ENCODE measurements around the gene FOXD2.
A peak's percentile ranks its signal among the peaks of the same experiment; 100 is the strongest.

Gene FOXD2

GRCh38 chr1:47424336-47424982 lies 13.4 kb upstream of the FOXD2 start:
- Mint-ChIP-seq H3K9me3 (no peaks in the 10 kb centered on the region), H3K36me3 (ENCODE audit: low read depth) (peaks cover 15% of the 10 kb centered on the region), H3K4me1 (ENCODE audit: low read depth) (peaks cover 27% of the 10 kb centered on the region), H3K4me3 (no peak overlapping the region), H3K27ac (no peak overlapping the region), H3K27me3 (peaks cover 50% of the 10 kb centered on the region)
- intact Hi-C loops (cut with micrococcal nuclease) = loop anchor here (1.0 kb wide), 1 partner anchor 36 kb away; no protein-coding TSS in a partner anchor

GRCh38 chr1:47431534-47431933 lies 6.3 kb upstream of the FOXD2 start:
- Mint-ChIP-seq H3K9me3 (no peaks in the 10 kb centered on the region), H3K36me3 (ENCODE audit: low read depth) (peaks cover 57% of the 10 kb centered on the region), H3K27ac (peak overlapping the region; percentile 87), H3K4me3 (no peak overlapping the region), H3K27me3 (peaks cover 57% of the 10 kb centered on the region), H3K4me1 (ENCODE audit: low read depth) (peaks cover 64% of the 10 kb centered on the region)
- intact Hi-C loops (cut with micrococcal nuclease) = loop anchor here (10.0 kb wide), 1 partner anchor 97 kb away; the partner anchor contains the start of gene CMPK1

GRCh38 chr1:47432071-47433036 lies 5.5 kb upstream of the FOXD2 start:
- Mint-ChIP-seq H3K9me3 (no peaks in the 10 kb centered on the region), H3K36me3 (ENCODE audit: low read depth) (peaks cover 55% of the 10 kb centered on the region), H3K4me1 (ENCODE audit: low read depth) (peaks cover 63% of the 10 kb centered on the region), H3K27ac (peak overlapping the region; percentile 87), H3K4me3 (peak overlapping the region; percentile 64), H3K27me3 (peaks cover 51% of the 10 kb centered on the region)
- intact Hi-C loops (cut with micrococcal nuclease) = loop anchor here (1.0 to 10.0 kb wide), 2 partner anchors 98 to 278 kb away; partner anchors contain the start of gene CMPK1

- Mint-ChIP-seq H3K27ac (peak overlapping the region; percentile 87), H3K9me3 (no peaks in the 10 kb centered on the region), H3K4me1 (ENCODE audit: low read depth) (peaks cover 60% of the 10 kb centered on the region), H3K27me3 (peaks cover 48% of the 10 kb centered on the region), H3K36me3 (ENCODE audit: low read depth) (peaks cover 50% of the 10 kb centered on the region), H3K4me3 (peak overlapping the region; percentile 64)
- intact Hi-C loops (cut with micrococcal nuclease) = loop anchor here (10.0 kb wide), 1 partner anchor 98 kb away; the partner anchor contains the start of gene CMPK1
These were observed 4.8 kb upstream of the FOXD2 start for GRCh38 chr1:47433037-47433421.

- peak overlapping the region; percentile 64 for H3K4me3 Mint-ChIP-seq
- H3K36me3 Mint-ChIP-seq (ENCODE audit: low read depth) = peaks cover 50% of the 10 kb centered on the region
- intact Hi-C loops (cut with micrococcal nuclease) = loop anchor here (10.0 kb wide), 1 partner anchor 99 kb away; the partner anchor contains the start of gene CMPK1
- H3K27me3 Mint-ChIP-seq = peaks cover 50% of the 10 kb centered on the region
- no peaks in the 10 kb centered on the region for H3K9me3 Mint-ChIP-seq
- peak overlapping the region; percentile 87 for H3K27ac Mint-ChIP-seq
- H3K4me1 Mint-ChIP-seq (ENCODE audit: low read depth) = peaks cover 60% of the 10 kb centered on the region
These were observed 4.3 kb upstream of the FOXD2 start for GRCh38 chr1:47433477-47434050.

GRCh38 chr1:47434051-47434842 lies 3.6 kb upstream of the FOXD2 start:
- Mint-ChIP-seq H3K4me3 (peak overlapping the region; percentile 64), H3K27ac (peak overlapping the region; percentile 87), H3K27me3 (peaks cover 51% of the 10 kb centered on the region), H3K4me1 (ENCODE audit: low read depth) (peaks cover 60% of the 10 kb centered on the region), H3K9me3 (no peaks in the 10 kb centered on the region), H3K36me3 (ENCODE audit: low read depth) (peaks cover 50% of the 10 kb centered on the region)
- intact Hi-C loops (cut with micrococcal nuclease) = loop anchor here (10.0 kb wide), 1 partner anchor 99 kb away; the partner anchor contains the start of gene CMPK1

GRCh38 chr1:47435506-47436303 lies 2.1 kb upstream of the FOXD2 start:
- H3K4me1 Mint-ChIP-seq (ENCODE audit: low read depth) = peaks cover 60% of the 10 kb centered on the region
- peaks cover 50% of the 10 kb centered on the region for H3K36me3 Mint-ChIP-seq (ENCODE audit: low read depth)
- intact Hi-C loops (cut with micrococcal nuclease) = loop anchor here (5.0 to 10.0 kb wide), 2 partner anchors 48 to 101 kb away; partner anchors contain the start of gene CMPK1
- H3K27ac Mint-ChIP-seq = peak overlapping the region; percentile 87
- H3K4me3 Mint-ChIP-seq = peak overlapping the region; percentile 95
- no peaks in the 10 kb centered on the region for H3K9me3 Mint-ChIP-seq
- H3K27me3 Mint-ChIP-seq = peaks cover 48% of the 10 kb centered on the region

GRCh38 chr1:47436304-47436978 lies 1.4 kb upstream of the FOXD2 start:
- Mint-ChIP-seq H3K27me3 (peaks cover 44% of the 10 kb centered on the region), H3K4me3 (peak overlapping the region; percentile 95), H3K4me1 (ENCODE audit: low read depth) (peaks cover 53% of the 10 kb centered on the region), H3K36me3 (ENCODE audit: low read depth) (peaks cover 44% of the 10 kb centered on the region), H3K9me3 (no peaks in the 10 kb centered on the region), H3K27ac (peak overlapping the region; percentile 89)
- intact Hi-C loops (cut with micrococcal nuclease) = loop anchor here (5.0 to 10.0 kb wide), 2 partner anchors 49 to 102 kb away; partner anchors contain the start of gene CMPK1

GRCh38 chr1:47436979-47437446 lies 831 bp upstream of the FOXD2 start:
- Mint-ChIP-seq H3K27me3 (peaks cover 44% of the 10 kb centered on the region), H3K4me1 (ENCODE audit: low read depth) (peaks cover 47% of the 10 kb centered on the region), H3K4me3 (peak overlapping the region; percentile 95), H3K27ac (peak overlapping the region; percentile 89), H3K36me3 (ENCODE audit: low read depth) (peaks cover 44% of the 10 kb centered on the region), H3K9me3 (no peaks in the 10 kb centered on the region)
- intact Hi-C loops (cut with micrococcal nuclease) = loop anchor here (5.0 to 10.0 kb wide), 2 partner anchors 50 to 102 kb away; partner anchors contain the start of gene CMPK1

GRCh38 chr1:47438165-47439016 lies 547 bp downstream of the FOXD2 start:
- peaks cover 36% of the 10 kb centered on the region for H3K27me3 Mint-ChIP-seq
- H3K27ac Mint-ChIP-seq = peak overlapping the region; percentile 89
- no peaks in the 10 kb centered on the region for H3K9me3 Mint-ChIP-seq
- peaks cover 34% of the 10 kb centered on the region for H3K4me1 Mint-ChIP-seq (ENCODE audit: low read depth)
- peaks cover 37% of the 10 kb centered on the region for H3K36me3 Mint-ChIP-seq (ENCODE audit: low read depth)
- intact Hi-C loops (cut with micrococcal nuclease) = loop anchor here (5.0 to 10.0 kb wide), 2 partner anchors 51 to 104 kb away; partner anchors contain the start of gene CMPK1
- peak overlapping the region; percentile 95 for H3K4me3 Mint-ChIP-seq

Measured in dendritic cell treated with granulocyte-macrophage colony-stimulating factor and Interleukin-4, amounts not matched to agents 40 ng/mL and 50 ng/mL, for 4 days (primary cell).